Measurements from ENCODE around the gene CACHD1. TPM values are rescaled to one million over a fixed set of nuclear protein-coding genes. Genes with fewer than 3 reads are reported as not detected.

The CACHD1 gene
- total and polyA plus RNA-seq, 2 of the 8 experiments (the other 6 are each of a cell fraction or from before 2014, with no cell fraction given) = 22.2 to 42.5 TPM

- no peak overlapping the region for H3K9ac ChIP-seq (replicated peaks in 1 of 4; ENCODE audit: extremely low read depth in 1 of 4, low read depth in 3 of 4, low read length in 3 of 4)
- no peak overlapping the region for H2BK20ac ChIP-seq (ENCODE audit: low read length)
- no peak overlapping the region for H4K5ac ChIP-seq (ENCODE audit: insufficient read length, low read depth, low read length)
- H3K79me2 ChIP-seq (ENCODE audit: control insufficient read depth in 1 of 2, insufficient read depth in 2 of 2, low read length in 2 of 2) = peaks cover 0 to 98% of the 10 kb centered on the region in 2 experiments; a peak in 3 of 4 replicates
- H4K91ac ChIP-seq (replicated peaks; ENCODE audit: insufficient read length, low read length) = no peak overlapping the region
- H2AFZ ChIP-seq (ENCODE audit: low read length) = no peak overlapping the region
- H3K18ac ChIP-seq (ENCODE audit: extremely low read depth, low read length) = no peak overlapping the region
- H3K4me1 ChIP-seq (replicated peaks in 1 of 4; ENCODE audit: control insufficient read depth in 3 of 4, insufficient read depth in 4 of 4, low read length in 3 of 4) = peaks cover 3 to 24% (median 10%) of the 10 kb centered on the region in 4 experiments; a peak in 6 of 7 replicates
- H3K56ac ChIP-seq (replicated peaks; ENCODE audit: insufficient read length, low read depth, low read length) = no peak overlapping the region
- H3K36me3 ChIP-seq (ENCODE audit: control insufficient read depth in 2 of 4, insufficient read depth in 4 of 4, low read length in 3 of 4) = no peaks in the 10 kb centered on the region
- H2AK5ac ChIP-seq (ENCODE audit: low read depth, low read length) = no peak overlapping the region
- H3K23me2 ChIP-seq (ENCODE audit: low read depth, low read length) = no peaks in the 10 kb centered on the region
- H3K14ac ChIP-seq (ENCODE audit: insufficient read length) = no peak overlapping the region
- CTCF ChIA-PET (ENCODE audit: partially characterized antibody) = no interaction called here
- H3K4me2 ChIP-seq (ENCODE audit: insufficient read depth in 1 of 2, low read depth in 2 of 2, low read length in 2 of 2) = no peak overlapping the region
- no peak overlapping the region for H2BK5ac ChIP-seq (ENCODE audit: low read depth, low read length)
- no peak overlapping the region for H3K4me3 ChIP-seq (ENCODE audit: extremely low read depth in 1 of 4, insufficient read depth in 2 of 4, low read depth in 3 of 4, low read length in 4 of 4)
- no peaks in the 10 kb centered on the region for H3K27me3 ChIP-seq (replicated peaks in 1 of 4; ENCODE audit: control insufficient read depth in 3 of 4, extremely low read depth in 1 of 4, insufficient read depth in 3 of 4, low read length in 3 of 4)
- no peak overlapping the region for H4K8ac ChIP-seq (ENCODE audit: extremely low read depth, insufficient read depth, low read length)
- POLR2A ChIA-PET (ENCODE audit: partially characterized antibody) = interaction anchor here (1.9 kb wide), 1 partner anchor 15 kb away, joined by 6 read pairs; no protein-coding TSS in a partner anchor
- H3K27ac ChIP-seq (ENCODE audit: low read depth, low read length) = no peak overlapping the region
- no peak for FAIRE-seq
- peaks cover 18 to 22% of the 10 kb centered on the region in 2 experiments for H4K20me1 ChIP-seq (replicated peaks in 1 of 2; ENCODE audit: control insufficient read depth in 1 of 2, insufficient read depth in 2 of 2, low read length in 2 of 2)
- WGBS, 2 experiments (ENCODE audit: extremely low coverage in 1 of 2, insufficient coverage in 1 of 2, insufficient read length in 1 of 2, insufficient replicate concordance in 2 of 2, low coverage in 1 of 2, low lambda C conversion rate in 2 of 2, missing lambda C conversion rate in 1 of 2) = 87% methylated on average over 3 of the region's 3 CpGs; no CpG with 5 or more reads in 1 of the 2 experiments
- H3K9me3 ChIP-seq (ENCODE audit: insufficient read depth in 2 of 2, low read depth in 1 of 2, low read length in 1 of 2) = no peaks in the 10 kb centered on the region
- H2BK15ac ChIP-seq (ENCODE audit: low read length) = no peak overlapping the region
- H2BK12ac ChIP-seq (ENCODE audit: low read depth, low read length) = no peak overlapping the region
- no peak for DNase-seq (ENCODE audit: low read depth in 1 of 2, low spot score in 2 of 2)
- peaks cover 6% of the 10 kb centered on the region for H3K79me1 ChIP-seq (ENCODE audit: low read depth, low read length)
- no peak overlapping the region for H3K4ac ChIP-seq (replicated peaks; ENCODE audit: insufficient read length, low read depth, low read length)
- no peak overlapping the region for H2BK120ac ChIP-seq (replicated peaks; ENCODE audit: low read depth, low read length)
- H3K23ac ChIP-seq (ENCODE audit: insufficient read length) = no peak overlapping the region
- TF ChIP-seq TAF1 (IDR thresholded peaks at IDR 0.05; ENCODE audit: low read depth, low read length) (no peak), SP2 (IDR thresholded peaks at IDR 0.05; ENCODE audit: low read length) (no peak), EP300 (IDR thresholded peaks at IDR 0.05; ENCODE audit: borderline replicate concordance in 1 of 2, low read depth in 2 of 2, low read length in 2 of 2) (no peak), CHD2 (IDR thresholded peaks at IDR 0.05; ENCODE audit: low read length) (no peak), TEAD4 (IDR thresholded peaks at IDR 0.05; ENCODE audit: low read depth, low read length) (no peak), CEBPB (IDR thresholded peaks at IDR 0.05; ENCODE audit: low read depth, low read length) (no peak), SIRT6 (IDR thresholded peaks at IDR 0.05; ENCODE audit: low read length) (no peak), EZH2 (IDR thresholded peaks at IDR 0.05; ENCODE audit: low read depth, low read length, severe bottlenecking) (no peak), BACH1 (IDR thresholded peaks at IDR 0.05; ENCODE audit: low read length) (no peak), POU5F1 (IDR thresholded peaks at IDR 0.05; ENCODE audit: low read depth, low read length) (no peak), RFX5 (IDR thresholded peaks at IDR 0.05; ENCODE audit: borderline replicate concordance, low read depth, low read length) (no peak)
Observed at GRCh38 chr1:64538389-64538788, 68.5 kb downstream of the CACHD1 start.

All from H1 (cell line).